Left hindlimb (tissue), 1 donor: ENCODE results near the gene ZIC2.
"Not testable (repeated sequence)": the region's sequence is repeated elsewhere in the genome, so short reads cannot be mapped to it uniquely, and the experiment has no call there.

Source experiments
- DNase-seq: peaks from one replicate; pipeline ENCODE4 v3.0.0-alpha.2; 2018

The ZIC2 gene

GRCh38 chr13:100032642-100033041, 51.1 kb downstream of the ZIC2 start:
- not testable (repeated sequence) for DNase-seq

GRCh38 chr13:100035936-100036335, 54.4 kb downstream of the ZIC2 start:
- no peak for DNase-seq
